MCF 10A (cell line): ENCODE results near the gene TMCO4. TPM values are rescaled to one million over a fixed set of nuclear protein-coding genes. Genes with fewer than 3 reads are reported as not detected.

Experiments used
- BruUV-seq: library from RNA; stranded (reverse); fragments of 400-500 nt; replicated peaks from 2 replicates; lab custom pipeline; 2021; lab: Mats Ljungman, UMichigan
- CTCF ChIA-PET: fragments of 300-600 bp; sonication (Branson Sonifier 250); formaldehyde crosslinking; extraction: SDS; loops from one replicate; lab custom pipeline; 2021; ENCODE audit warnings: antibody characterized with exemption, inconsistent platforms; lab: Yijun Ruan, JAX
- POLR2A ChIA-PET: fragments of 300-600, 350-650 bp; sonication (Branson Sonifier 250); formaldehyde crosslinking; extraction: SDS; loops from one replicate; lab custom pipeline; 2020; ENCODE audit warnings: antibody characterized with exemption, inconsistent platforms; lab: Yijun Ruan, JAX
- DNase-seq: peaks from one replicate; pipeline ENCODE4 v3.0.0-alpha.2; 2018; ENCODE audit not compliant: unreplicated experiment
- H3K27ac Mint-ChIP-seq: one replicate; pipeline ENCODE4 v1.8.0; 2022; ENCODE audit warnings: mild to moderate bottlenecking, low read depth, mixed read lengths; ENCODE audit not compliant: unreplicated experiment
- H3K27me3 Mint-ChIP-seq: one replicate; pipeline ENCODE4 v1.8.0; 2022; ENCODE audit warnings: mixed read lengths; ENCODE audit not compliant: insufficient read depth, unreplicated experiment
- H3K36me3 Mint-ChIP-seq: one replicate; pipeline ENCODE4 v1.8.0; 2022; ENCODE audit warnings: mild to moderate bottlenecking, moderate library complexity, mixed read lengths; ENCODE audit not compliant: insufficient read depth, unreplicated experiment
- H3K4me1 Mint-ChIP-seq: one replicate; pipeline ENCODE4 v1.8.0; 2022; ENCODE audit warnings: mixed read lengths; ENCODE audit not compliant: insufficient read depth, unreplicated experiment
- H3K4me3 Mint-ChIP-seq: one replicate; pipeline ENCODE4 v1.8.0; 2022; ENCODE audit warnings: mild to moderate bottlenecking, moderate library complexity, mixed read lengths; ENCODE audit not compliant: unreplicated experiment
- H3K9me3 Mint-ChIP-seq: one replicate; pipeline ENCODE4 v1.8.0; 2022; ENCODE audit warnings: mixed read lengths; ENCODE audit not compliant: unreplicated experiment
- intact Hi-C: fragments of 100-400 bp; cut with micrococcal nuclease; formaldehyde crosslinking; loops from 2 replicates; pipeline ENCODE4 v1.14.1; 2022
- total RNA-seq: library from RNA; stranded (reverse); gene quantifications from 2 replicates; pipeline ENCODE4 v1.2.3, GENCODE V29; 2022
- TF ChIP-seq, protein P1 (sequence below): fragments of 200-600 bp; IDR thresholded peaks from one replicate; pipeline ENCODE4 v1.8.0; 2022; ENCODE audit warnings: antibody characterized with exemption, mild to moderate bottlenecking; ENCODE audit not compliant: unreplicated experiment

The TMCO4 gene
- total RNA-seq, 1 experiment from 2014 or later = 20.5 TPM

DNA sequence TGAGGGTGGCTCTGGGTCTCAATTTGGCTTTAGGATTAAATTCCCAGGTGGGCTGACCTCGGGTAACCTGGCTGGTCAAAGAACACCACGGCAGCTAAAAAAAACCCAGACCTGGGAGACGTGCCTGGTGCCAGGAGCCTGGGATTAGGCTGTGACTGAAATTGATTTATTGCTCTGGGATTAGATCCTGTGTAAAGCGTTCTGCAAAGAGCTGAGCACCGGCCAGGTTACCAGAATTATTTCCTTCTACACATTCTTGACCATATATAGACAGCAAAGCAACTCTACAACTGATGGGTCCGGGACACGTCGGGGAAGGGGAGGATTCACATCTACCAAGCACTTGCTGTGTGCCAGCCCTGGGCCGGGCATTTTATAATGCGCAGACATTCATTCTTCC lies 45.2 kb downstream of the TMCO4 start:
- TF ChIP-seq, protein P1, sequence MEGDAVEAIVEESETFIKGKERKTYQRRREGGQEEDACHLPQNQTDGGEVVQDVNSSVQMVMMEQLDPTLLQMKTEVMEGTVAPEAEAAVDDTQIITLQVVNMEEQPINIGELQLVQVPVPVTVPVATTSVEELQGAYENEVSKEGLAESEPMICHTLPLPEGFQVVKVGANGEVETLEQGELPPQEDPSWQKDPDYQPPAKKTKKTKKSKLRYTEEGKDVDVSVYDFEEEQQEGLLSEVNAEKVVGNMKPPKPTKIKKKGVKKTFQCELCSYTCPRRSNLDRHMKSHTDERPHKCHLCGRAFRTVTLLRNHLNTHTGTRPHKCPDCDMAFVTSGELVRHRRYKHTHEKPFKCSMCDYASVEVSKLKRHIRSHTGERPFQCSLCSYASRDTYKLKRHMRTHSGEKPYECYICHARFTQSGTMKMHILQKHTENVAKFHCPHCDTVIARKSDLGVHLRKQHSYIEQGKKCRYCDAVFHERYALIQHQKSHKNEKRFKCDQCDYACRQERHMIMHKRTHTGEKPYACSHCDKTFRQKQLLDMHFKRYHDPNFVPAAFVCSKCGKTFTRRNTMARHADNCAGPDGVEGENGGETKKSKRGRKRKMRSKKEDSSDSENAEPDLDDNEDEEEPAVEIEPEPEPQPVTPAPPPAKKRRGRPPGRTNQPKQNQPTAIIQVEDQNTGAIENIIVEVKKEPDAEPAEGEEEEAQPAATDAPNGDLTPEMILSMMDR = no peak
- DNase-seq = no peak
- CTCF ChIA-PET = no interaction called here
- BruUV-seq = no TSS peak
- intact Hi-C loops = no loop called here
- H3K4me3 Mint-ChIP-seq = no peak overlapping the region
- H3K4me1 Mint-ChIP-seq = peaks cover 11% of the 10 kb centered on the region
- no peak overlapping the region for H3K27ac Mint-ChIP-seq
- H3K27me3 Mint-ChIP-seq = no peaks in the 10 kb centered on the region
- H3K36me3 Mint-ChIP-seq = peaks cover 36% of the 10 kb centered on the region
- POLR2A ChIA-PET = interaction anchor here (0.7 kb wide), 1 partner anchor 149 kb away, joined by 3 read pairs; no protein-coding TSS in a partner anchor
- no peaks in the 10 kb centered on the region for H3K9me3 Mint-ChIP-seq

- no peak overlapping the region for H3K4me3 Mint-ChIP-seq
- TF ChIP-seq, protein P1 = no peak
- H3K27ac Mint-ChIP-seq = no peak overlapping the region
- no TSS peak for BruUV-seq
- peaks cover 5% of the 10 kb centered on the region for H3K4me1 Mint-ChIP-seq
- ChIA-PET POLR2A (no interaction called here), CTCF (interaction anchor here (0.7 to 2.0 kb wide), 3 partner anchors 9 to 100 kb away, joined by 3 to 13 read pairs (median 4); no protein-coding TSS in a partner anchor)
- DNase-seq = no peak
- no peaks in the 10 kb centered on the region for H3K9me3 Mint-ChIP-seq
- intact Hi-C loops = no loop called here
- peaks cover 38% of the 10 kb centered on the region for H3K36me3 Mint-ChIP-seq
- no peaks in the 10 kb centered on the region for H3K27me3 Mint-ChIP-seq
Measured at GRCh38 chr1:19752083-19752696, 47.5 kb downstream of the TMCO4 start.

DNA sequence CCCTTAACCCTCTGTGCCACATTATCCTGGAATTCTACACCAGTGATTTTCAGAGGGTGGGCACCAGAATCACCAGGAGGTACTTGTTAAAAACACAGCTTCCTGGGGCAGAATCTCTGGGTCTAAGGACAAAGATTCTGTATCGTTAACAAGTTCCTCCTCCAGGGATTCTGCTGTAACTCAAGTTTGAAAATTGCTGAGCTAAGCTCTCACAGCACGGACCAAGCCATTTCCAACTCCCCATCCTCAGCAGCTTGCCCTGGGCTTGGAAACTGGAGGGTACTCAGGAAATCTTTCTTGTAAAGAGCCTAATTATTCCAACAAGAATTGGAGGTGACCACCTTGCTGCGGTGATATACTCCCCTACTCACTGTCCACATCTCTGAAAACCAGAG lies 48.8 kb downstream of the TMCO4 start:
- BruUV-seq = no TSS peak
- Mint-ChIP-seq H3K27ac (no peak overlapping the region), H3K27me3 (no peaks in the 10 kb centered on the region), H3K4me1 (peaks cover 5% of the 10 kb centered on the region), H3K9me3 (no peaks in the 10 kb centered on the region), H3K4me3 (no peak overlapping the region), H3K36me3 (peaks cover 50% of the 10 kb centered on the region)
- no peak for DNase-seq
- intact Hi-C loops = no loop called here
- ChIA-PET CTCF (interaction anchor here (0.7 to 2.0 kb wide), 2 partner anchors 11 to 35 kb away, joined by 3 to 13 read pairs; no protein-coding TSS in a partner anchor), POLR2A (interaction anchor here (1.1 kb wide), 1 partner anchor 34 kb away, joined by 5 read pairs; no protein-coding TSS in a partner anchor)
- TF ChIP-seq, protein P1 = no peak

- Mint-ChIP-seq H3K4me1 (peaks cover 5% of the 10 kb centered on the region), H3K9me3 (no peaks in the 10 kb centered on the region), H3K4me3 (no peak overlapping the region), H3K36me3 (peaks cover 46% of the 10 kb centered on the region), H3K27ac (no peak overlapping the region), H3K27me3 (no peaks in the 10 kb centered on the region)
- intact Hi-C loops = no loop called here
- peak; percentile 47 for DNase-seq
- BruUV-seq = no TSS peak
- ChIA-PET POLR2A (interaction anchor here (1.1 kb wide), 1 partner anchor 35 kb away, joined by 5 read pairs; no protein-coding TSS in a partner anchor), CTCF (interaction anchor here (0.7 to 2.0 kb wide), 2 partner anchors 11 to 34 kb away, joined by 3 to 13 read pairs; no protein-coding TSS in a partner anchor)
- TF ChIP-seq, protein P1 = no peak
Measured at GRCh38 chr1:19750101-19750881, 49.4 kb downstream of the TMCO4 start.
